ENCODE results near the gene TBC1D22A. TPM values are rescaled to one million over a fixed set of nuclear protein-coding genes. Genes with fewer than 3 reads are reported as not detected.

The TBC1D22A gene
- total and polyA plus RNA-seq, 9 of the 15 experiments (the other 6 are each of a cell fraction or from before 2014, with no cell fraction given): 0.20 to 11.5 (median 5.2) TPM

GRCh38 chr22:46753761-46754109 lies 8.7 kb upstream of the TBC1D22A start:
- ChIA-PET CTCF (ENCODE audit: low intra/inter-chr PET ratio) (no interaction called here), POLR2A (interaction anchor here (0.6 to 4.0 kb wide), 4 partner anchors 8 to 298 kb away, joined by 3 to 27 read pairs (median 3); partner anchors contain the start of gene TBC1D22A)
- peak overlapping the region; percentile 84 for H3K4me2 ChIP-seq (ENCODE audit: insufficient read depth, low read length)
- H2AFZ ChIP-seq (ENCODE audit: low read depth, low read length): peak overlapping the region; percentile 97
- H4K20me1 ChIP-seq (replicated peaks; ENCODE audit: control insufficient read depth, insufficient read depth, low read length): no peaks in the 10 kb centered on the region
- H3K79me2 ChIP-seq (ENCODE audit: control insufficient read depth, insufficient read depth, low read length): no peaks in the 10 kb centered on the region
- no peak overlapping the region for H3K4me3 ChIP-seq
- WGBS (ENCODE audit: insufficient coverage, low coverage, missing lambda C conversion rate): 33% methylated on average over 2 of the region's 4 CpGs
- peaks cover 10% of the 10 kb centered on the region for H3K9me3 ChIP-seq (replicated peaks; ENCODE audit: control insufficient read depth, insufficient read depth, low read depth, low read length)
- H3K4me1 ChIP-seq (replicated peaks in 1 of 2; ENCODE audit: control insufficient read depth in 2 of 2, insufficient read depth in 2 of 2, low read length in 2 of 2): peaks cover 17 to 25% of the 10 kb centered on the region in 2 experiments
- H3K27me3 ChIP-seq (ENCODE audit: control insufficient read depth in 2 of 2, insufficient read depth in 2 of 2, low read length in 2 of 2): no peaks in the 10 kb centered on the region
- intact Hi-C loops (cut with micrococcal nuclease) (no loop called here), in situ Hi-C loops (cut with MboI) (no loop called here)
- no peak for FAIRE-seq
- no peaks in the 10 kb centered on the region for H3K36me3 ChIP-seq (ENCODE audit: control insufficient read depth, insufficient read depth, low read length)
- no peaks in the 10 kb centered on the region for H3K9me1 ChIP-seq (ENCODE audit: control insufficient read depth, insufficient read depth, low read length)
- peak overlapping the region; percentile 73 to 74; a peak in 3 of 4 replicates for H3K9ac ChIP-seq (ENCODE audit: insufficient read depth in 1 of 2, low read depth in 2 of 2, low read length in 2 of 2)
- no peak for DNase-seq (ENCODE audit: extremely low read depth in 1 of 4, low spot score in 3 of 4)
- no TSS peak for BruUV-seq (replicated peaks)
- peak overlapping the region; percentile 99 for H3K27ac ChIP-seq (ENCODE audit: extremely low read depth, low read depth, low read length)
- no peak for ATAC-seq
- TF ChIP-seq ZFP91 (CRISPR knock-in tag; IDR thresholded peaks at IDR 0.05) (no peak), CTCFL (IDR thresholded peaks at IDR 0.05; ENCODE audit: borderline replicate concordance, insufficient read depth, low read depth, low read length, poor library complexity, severe bottlenecking) (no peak), MTA3 (IDR thresholded peaks at IDR 0.05; ENCODE audit: borderline replicate concordance) (0 out of 2 replicates have a peak, but pooled peaks have one; percentile 41), PHB2 (IDR thresholded peaks at IDR 0.05; ENCODE audit: low read depth) (no peak), TAF7 (tag; IDR thresholded peaks at IDR 0.05) (0 out of 2 replicates have a peak, but pooled peaks have one; percentile 15), GMEB1 (CRISPR knock-in tag; IDR thresholded peaks at IDR 0.05) (no peak), DDX20 (tag; IDR thresholded peaks at IDR 0.05; ENCODE audit: low read depth) (no peak), RBBP5 (IDR thresholded peaks at IDR 0.05; ENCODE audit: borderline replicate concordance, insufficient read depth, low read length, poor library complexity, severe bottlenecking) (peak; percentile 4), GABPB2 (CRISPR knock-in tag; conservative IDR thresholded peaks at IDR 0.05) (no peak), RUNX1 (IDR thresholded peaks at IDR 0.05; ENCODE audit: low read depth) (no peak), ZNF644 (tag; IDR thresholded peaks at IDR 0.05; ENCODE audit: low read depth) (no peak), SIX5 (IDR thresholded peaks at IDR 0.05; ENCODE audit: borderline replicate concordance in 1 of 2, insufficient read depth in 1 of 2, low read depth in 1 of 2, low read length in 2 of 2) (no peak), POLR2AphosphoS2 (IDR thresholded peaks at IDR 0.05; ENCODE audit: low read length) (no peak), SAP30 (IDR thresholded peaks at IDR 0.05; ENCODE audit: borderline replicate concordance, insufficient read depth, low read depth, low read length, poor library complexity, severe bottlenecking) (no peak), MAZ (CRISPR knock-in tag; conservative IDR thresholded peaks at IDR 0.05 in 1 of 2, IDR thresholded peaks at IDR 0.05 in 1 of 2) (0 out of 4 replicates have a peak, but pooled peaks of 1 of the 2 experiments have one; percentile 0), BMI1 (IDR thresholded peaks at IDR 0.05; ENCODE audit: low read length) (no peak)

Data from K562 (cell line).